Measurements from ENCODE around the gene RAI1.
"Not testable (repeated sequence)": the region's sequence is repeated elsewhere in the genome, so short reads cannot be mapped to it uniquely, and the experiment has no call there.

The RAI1 gene, protein sequence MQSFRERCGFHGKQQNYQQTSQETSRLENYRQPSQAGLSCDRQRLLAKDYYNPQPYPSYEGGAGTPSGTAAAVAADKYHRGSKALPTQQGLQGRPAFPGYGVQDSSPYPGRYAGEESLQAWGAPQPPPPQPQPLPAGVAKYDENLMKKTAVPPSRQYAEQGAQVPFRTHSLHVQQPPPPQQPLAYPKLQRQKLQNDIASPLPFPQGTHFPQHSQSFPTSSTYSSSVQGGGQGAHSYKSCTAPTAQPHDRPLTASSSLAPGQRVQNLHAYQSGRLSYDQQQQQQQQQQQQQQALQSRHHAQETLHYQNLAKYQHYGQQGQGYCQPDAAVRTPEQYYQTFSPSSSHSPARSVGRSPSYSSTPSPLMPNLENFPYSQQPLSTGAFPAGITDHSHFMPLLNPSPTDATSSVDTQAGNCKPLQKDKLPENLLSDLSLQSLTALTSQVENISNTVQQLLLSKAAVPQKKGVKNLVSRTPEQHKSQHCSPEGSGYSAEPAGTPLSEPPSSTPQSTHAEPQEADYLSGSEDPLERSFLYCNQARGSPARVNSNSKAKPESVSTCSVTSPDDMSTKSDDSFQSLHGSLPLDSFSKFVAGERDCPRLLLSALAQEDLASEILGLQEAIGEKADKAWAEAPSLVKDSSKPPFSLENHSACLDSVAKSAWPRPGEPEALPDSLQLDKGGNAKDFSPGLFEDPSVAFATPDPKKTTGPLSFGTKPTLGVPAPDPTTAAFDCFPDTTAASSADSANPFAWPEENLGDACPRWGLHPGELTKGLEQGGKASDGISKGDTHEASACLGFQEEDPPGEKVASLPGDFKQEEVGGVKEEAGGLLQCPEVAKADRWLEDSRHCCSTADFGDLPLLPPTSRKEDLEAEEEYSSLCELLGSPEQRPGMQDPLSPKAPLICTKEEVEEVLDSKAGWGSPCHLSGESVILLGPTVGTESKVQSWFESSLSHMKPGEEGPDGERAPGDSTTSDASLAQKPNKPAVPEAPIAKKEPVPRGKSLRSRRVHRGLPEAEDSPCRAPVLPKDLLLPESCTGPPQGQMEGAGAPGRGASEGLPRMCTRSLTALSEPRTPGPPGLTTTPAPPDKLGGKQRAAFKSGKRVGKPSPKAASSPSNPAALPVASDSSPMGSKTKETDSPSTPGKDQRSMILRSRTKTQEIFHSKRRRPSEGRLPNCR (N-terminal part only)

DNA sequence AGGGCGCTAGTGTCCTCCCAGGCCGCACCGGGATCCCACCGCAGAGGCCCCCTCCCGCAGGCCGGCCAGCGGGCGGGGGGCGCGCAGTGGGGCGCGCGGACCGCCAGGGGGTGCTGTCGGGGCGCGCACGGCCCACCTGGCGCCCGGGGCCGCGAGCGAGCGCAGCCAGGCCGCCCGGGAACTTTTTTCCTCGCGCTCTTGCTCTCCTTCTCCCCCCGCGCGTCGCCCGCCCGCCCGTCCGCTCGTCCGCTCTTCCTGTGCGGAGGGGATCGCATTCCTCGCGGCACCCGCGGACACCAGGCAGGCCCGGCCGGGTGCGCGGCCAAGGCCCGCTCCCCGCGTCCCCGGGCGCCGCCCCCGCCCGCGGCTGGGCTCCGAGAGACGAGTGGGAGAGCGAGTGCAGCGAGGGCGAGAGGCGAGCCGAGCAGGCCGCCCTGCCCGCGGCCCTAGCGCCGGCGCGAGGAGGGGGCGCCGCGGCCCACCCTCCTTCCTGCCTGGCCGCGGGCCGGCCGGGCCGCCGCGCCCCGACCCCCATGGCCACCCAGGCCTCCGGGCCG, at the start of gene RAI1:
Gene RAI1, plus strand, starts transcription at position 272 of the 557 bp plus-strand sequence. CDS start 111,491 bp downstream, outside the sequence.
- DNase-seq (ENCODE audit: low read depth): peak; percentile 47

GRCh38 chr17:17632690-17633089, 48.6 kb upstream of the RAI1 start:
- DNase-seq (ENCODE audit: low read depth): not testable (repeated sequence)

DNA sequence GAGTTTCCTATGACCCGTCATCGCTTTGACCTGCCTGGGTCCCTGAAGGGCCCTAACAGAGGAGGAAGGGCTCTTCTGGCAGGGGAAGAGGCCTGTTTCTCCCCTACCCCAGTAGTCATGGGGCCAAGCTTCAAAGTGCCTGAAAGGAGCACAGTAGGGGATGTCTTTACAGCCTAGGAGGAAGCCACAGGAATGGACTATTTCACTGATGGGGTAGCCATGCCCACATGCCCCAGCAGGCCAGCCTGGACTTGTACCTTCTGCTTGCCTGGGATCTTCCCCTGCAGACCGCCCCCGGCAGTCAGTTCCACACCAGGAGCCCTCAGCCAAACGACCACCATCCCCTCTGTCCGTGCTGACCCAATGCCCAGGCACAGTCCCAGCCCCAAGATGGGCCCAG, 47.9 kb upstream of the RAI1 start:
- no peak for DNase-seq (ENCODE audit: low read depth)

GRCh38 chr17:17635126-17635525, 46.1 kb upstream of the RAI1 start:
- DNase-seq (ENCODE audit: low read depth): no peak

DNA sequence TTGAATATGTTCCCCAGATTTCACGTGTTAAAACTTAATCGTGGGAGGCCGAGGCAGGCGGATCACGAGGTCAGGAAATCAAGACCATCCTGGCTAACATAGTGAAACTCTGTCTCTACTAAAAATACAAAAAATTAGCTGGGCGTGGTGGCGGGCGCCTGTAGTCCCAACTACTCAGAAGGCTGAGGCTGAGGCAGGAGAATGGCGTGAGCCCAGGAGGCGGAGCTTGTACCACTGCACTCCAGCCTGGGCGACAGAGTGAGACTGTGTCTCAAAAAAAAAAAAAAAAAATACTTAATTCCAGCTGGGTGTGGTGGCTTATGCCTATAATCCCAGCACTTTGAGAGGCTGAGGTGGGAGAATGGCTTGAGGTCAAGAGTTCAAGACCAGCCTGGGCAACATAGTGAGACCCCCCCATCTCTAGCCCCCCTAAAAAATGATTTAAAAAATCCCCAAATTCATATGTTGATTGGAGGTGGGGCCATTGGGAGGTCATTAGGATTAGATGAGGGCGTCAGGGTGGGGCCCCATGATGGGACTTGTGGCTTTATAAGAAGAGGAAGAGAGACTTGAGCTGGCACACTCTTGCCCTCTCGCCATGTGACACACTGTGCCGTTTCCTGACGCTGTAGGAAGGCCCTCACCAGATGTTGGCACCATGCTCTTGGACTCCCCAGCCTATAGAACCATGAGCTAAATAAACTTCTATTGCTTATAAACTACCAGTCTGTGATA, 45.6 kb upstream of the RAI1 start:
- DNase-seq (ENCODE audit: low read depth): not testable (repeated sequence)

GRCh38 chr17:17636272-17636885, 44.9 kb upstream of the RAI1 start:
- DNase-seq (ENCODE audit: low read depth): no peak

- DNase-seq (ENCODE audit: low read depth): no peak
Measured at GRCh38 chr17:17638467-17638866, 42.8 kb upstream of the RAI1 start.

DNA sequence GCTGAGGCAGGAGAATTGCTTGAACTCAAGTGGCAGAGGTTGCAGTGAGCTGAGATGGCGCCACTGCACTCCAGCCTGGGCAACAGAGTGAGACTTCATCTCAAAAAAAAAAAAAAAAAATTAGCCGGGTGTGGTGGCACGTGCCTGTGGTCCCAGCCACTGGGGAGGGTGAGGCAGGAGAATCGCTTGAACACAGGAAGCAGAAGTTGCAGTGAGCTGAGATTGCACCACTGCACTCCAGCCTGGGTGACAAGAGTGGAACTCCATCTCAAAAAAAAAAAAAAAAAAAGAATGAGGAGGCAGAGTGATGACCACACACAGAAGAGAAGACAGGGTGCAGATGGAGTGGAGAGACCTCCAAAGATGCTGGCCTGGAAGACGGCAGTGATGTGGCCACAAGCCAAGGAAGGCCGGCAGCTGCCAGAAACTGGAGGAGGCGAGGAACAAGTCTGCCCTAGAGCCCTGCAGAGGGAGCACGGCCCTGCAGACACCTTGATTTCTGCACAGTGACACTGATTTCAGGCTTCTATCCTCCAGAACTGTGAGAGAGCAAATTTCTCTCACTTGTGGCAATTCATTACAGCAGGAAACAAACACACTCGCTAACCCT, 41.5 kb upstream of the RAI1 start:
- DNase-seq (ENCODE audit: low read depth): not testable (repeated sequence)

- peak; percentile 74 for DNase-seq (ENCODE audit: low read depth)
Measured at GRCh38 chr17:17641621-17642409, 39.4 kb upstream of the RAI1 start.

- DNase-seq (ENCODE audit: low read depth): not testable (repeated sequence)
Measured at GRCh38 chr17:17645148-17645547, 36.1 kb upstream of the RAI1 start.

- no peak for DNase-seq (ENCODE audit: low read depth)
Measured at GRCh38 chr17:17645961-17646360, 35.3 kb upstream of the RAI1 start.

- DNase-seq (ENCODE audit: low read depth): no peak
Measured at GRCh38 chr17:17647524-17648178, 33.6 kb upstream of the RAI1 start.

DNA sequence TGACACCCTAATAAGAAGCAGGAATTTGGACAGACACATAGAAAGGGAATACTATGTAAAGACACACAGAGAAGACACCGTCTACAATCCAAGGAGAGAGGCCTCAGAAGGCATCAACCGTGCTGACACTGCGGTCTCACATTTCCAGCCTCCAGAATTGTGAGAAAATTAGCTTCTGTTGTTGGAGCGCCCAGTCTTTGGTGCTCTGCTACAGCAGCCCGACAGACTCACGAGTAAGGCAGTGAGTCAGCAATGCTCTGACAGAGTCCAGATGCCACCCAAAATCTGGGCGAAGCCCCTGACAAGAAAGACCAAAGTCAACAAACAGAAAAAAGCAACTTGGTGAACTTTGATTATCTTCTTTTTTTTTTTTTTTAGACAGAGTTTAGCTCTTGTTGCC, 32.5 kb upstream of the RAI1 start:
- DNase-seq (ENCODE audit: low read depth): no peak

- DNase-seq (ENCODE audit: low read depth): no peak
Measured at GRCh38 chr17:17650959-17651358, 30.3 kb upstream of the RAI1 start.

GRCh38 chr17:17653343-17653742, 27.9 kb upstream of the RAI1 start:
- DNase-seq (ENCODE audit: low read depth): no peak

DNA sequence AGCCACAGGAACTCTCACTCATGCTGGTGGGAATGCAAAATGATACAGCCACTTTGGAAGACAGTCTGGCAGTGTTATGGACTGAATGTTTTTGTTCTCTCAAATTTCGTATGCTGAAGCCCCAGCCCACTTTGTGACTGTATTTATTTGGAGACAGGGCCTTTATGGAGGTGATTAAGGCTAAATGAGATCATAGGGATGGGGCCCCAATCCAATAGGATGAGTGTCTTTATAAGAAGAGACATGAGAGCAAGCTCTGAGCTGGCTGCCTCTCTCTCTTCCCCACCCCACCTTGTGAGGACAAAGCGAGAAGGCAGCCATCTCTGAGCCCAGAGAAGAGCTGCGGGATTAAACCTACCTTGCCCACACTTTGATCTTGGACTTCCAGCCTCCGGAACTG, 21.9 kb upstream of the RAI1 start:
- no peak for DNase-seq (ENCODE audit: low read depth)

DNA sequence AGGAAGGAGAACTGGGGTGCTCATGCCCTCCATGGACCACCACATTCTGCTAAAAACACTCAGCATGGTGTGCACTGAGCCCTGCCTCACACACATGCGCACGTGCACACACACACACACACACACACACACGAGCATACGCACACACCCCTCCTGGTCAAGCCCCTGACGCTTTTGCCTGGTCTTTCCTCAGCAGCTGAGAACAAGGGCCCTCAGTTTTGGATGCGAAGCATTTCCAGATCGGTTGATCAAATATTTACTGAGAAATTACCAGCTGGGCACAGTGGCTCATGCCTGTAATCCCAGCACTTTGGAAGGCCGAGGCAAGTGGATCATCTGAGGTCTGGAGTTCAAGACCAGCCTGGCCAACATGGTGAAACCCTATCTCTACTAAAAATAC, 20.1 kb upstream of the RAI1 start:
- DNase-seq (ENCODE audit: low read depth): no peak

- DNase-seq (ENCODE audit: low read depth): no peak
Measured at GRCh38 chr17:17661834-17662385, 19.3 kb upstream of the RAI1 start.
